HL-60 (cell line): ENCODE measurements around the gene FNDC5.

Experiments used
- DNase-seq, 2 experiments: peaks; one replicate each; pipeline ENCODE4 v3.0.0-alpha.2; 2010 to 2020; ENCODE audit warnings: low read depth in 1 of 2, low spot score in 1 of 2
- H3K27ac ChIP-seq: fragments of 250-450 bp; sonication (Bioruptor Pico); replicated peaks from 2 replicates; pipeline ENCODE4 v1.5.1; 2020; ENCODE audit warnings: mild to moderate bottlenecking, moderate library complexity
- H3K27me3 ChIP-seq: fragments of 250-450 bp; sonication (Bioruptor Pico); 2 replicates; pipeline ENCODE4 v1.5.1; 2021; ENCODE audit warnings: mild to moderate bottlenecking, moderate library complexity; ENCODE audit not compliant: insufficient read depth, poor library complexity, severe bottlenecking
- H3K4me3 ChIP-seq: replicated peaks from 2 replicates; pipeline ENCODE4 v1.5.1; 2011; ENCODE audit warnings: mild to moderate bottlenecking, control low read depth, low read length; ENCODE audit not compliant: insufficient read depth
- GABPA ChIP-seq: IDR thresholded peaks from 2 replicates; pipeline ENCODE4 v1.6.1; 2012; ENCODE audit warnings: low read depth
- POLR2AphosphoS5 ChIP-seq: IDR thresholded peaks from 2 replicates; pipeline ENCODE4 v1.6.1; 2012; ENCODE audit warnings: low read depth
- SPI1 ChIP-seq: IDR thresholded peaks from 2 replicates; pipeline ENCODE4 v1.6.1; 2012; ENCODE audit warnings: low read depth, mild to moderate bottlenecking, borderline replicate concordance
- TF ChIP-seq, protein P1 (sequence below): IDR thresholded peaks from 2 replicates; pipeline ENCODE4 v1.6.1; 2012; ENCODE audit warnings: low read depth; ENCODE audit not compliant: insufficient replicate concordance
- TF ChIP-seq, protein P2 (sequence below): IDR thresholded peaks from one replicate; pipeline ENCODE4 v1.5.1; 2011; ENCODE audit warnings: low read length, control low read depth, inconsistent platforms; ENCODE audit not compliant: insufficient read depth

The FNDC5 gene

DNA sequence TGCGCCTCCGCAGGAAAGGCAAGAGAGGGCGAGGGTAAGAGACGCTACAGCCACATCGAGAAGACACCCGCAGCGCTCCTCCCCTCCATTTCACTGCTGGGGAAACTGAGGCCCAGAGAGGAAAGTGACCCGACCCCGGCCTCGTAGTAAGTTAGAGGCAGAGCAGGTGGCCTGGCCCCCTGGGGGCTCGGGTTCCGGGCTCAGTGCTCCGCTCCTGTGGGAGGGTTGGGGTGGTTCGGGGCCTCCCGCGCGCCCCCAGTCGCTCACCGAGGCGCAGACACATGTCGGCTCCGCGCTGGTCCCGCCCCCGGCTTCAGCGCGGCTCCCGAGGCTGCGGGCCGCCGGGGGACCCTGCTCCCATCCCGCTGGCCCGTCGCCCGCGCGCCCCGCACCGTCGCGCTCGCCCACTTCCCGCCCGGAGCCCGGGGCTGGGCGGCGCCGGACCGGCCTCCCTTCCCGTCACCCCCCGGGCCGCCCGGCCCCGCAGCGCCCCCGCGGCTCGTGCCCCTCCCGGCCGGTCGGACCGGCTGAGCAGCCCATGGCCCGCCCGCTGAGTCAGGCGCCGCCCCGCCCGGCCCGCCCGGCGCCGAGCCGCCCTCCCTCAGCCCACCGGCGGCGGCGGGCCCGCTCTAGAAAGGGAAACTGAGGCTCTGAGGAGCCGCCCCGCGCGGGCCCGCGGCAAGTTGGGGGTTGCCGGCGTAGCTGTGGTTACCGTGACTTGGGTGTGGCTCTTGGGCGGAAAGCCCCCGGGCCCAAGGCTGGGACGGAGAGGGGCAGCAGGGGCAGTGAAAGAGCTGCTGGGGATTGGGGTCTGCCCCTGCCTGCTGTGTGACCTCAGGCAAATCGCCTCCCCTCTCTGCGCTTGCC is 30.5 kb upstream of the FNDC5 start, which contains the start of gene TMEM54:
Gene TMEM54 (minus strand): TSS at position 434 of the 867 bp plus-strand sequence. CDS start 151 bp downstream, at position 283.
- Histone ChIP-seq H3K27ac (no peak within 1 kb of the TSS), H3K4me3 (peak within 1 kb of the TSS; percentile 27), H3K27me3 (peaks cover 41% of the 10 kb centered on the region)
- TF ChIP-seq, protein P1, sequence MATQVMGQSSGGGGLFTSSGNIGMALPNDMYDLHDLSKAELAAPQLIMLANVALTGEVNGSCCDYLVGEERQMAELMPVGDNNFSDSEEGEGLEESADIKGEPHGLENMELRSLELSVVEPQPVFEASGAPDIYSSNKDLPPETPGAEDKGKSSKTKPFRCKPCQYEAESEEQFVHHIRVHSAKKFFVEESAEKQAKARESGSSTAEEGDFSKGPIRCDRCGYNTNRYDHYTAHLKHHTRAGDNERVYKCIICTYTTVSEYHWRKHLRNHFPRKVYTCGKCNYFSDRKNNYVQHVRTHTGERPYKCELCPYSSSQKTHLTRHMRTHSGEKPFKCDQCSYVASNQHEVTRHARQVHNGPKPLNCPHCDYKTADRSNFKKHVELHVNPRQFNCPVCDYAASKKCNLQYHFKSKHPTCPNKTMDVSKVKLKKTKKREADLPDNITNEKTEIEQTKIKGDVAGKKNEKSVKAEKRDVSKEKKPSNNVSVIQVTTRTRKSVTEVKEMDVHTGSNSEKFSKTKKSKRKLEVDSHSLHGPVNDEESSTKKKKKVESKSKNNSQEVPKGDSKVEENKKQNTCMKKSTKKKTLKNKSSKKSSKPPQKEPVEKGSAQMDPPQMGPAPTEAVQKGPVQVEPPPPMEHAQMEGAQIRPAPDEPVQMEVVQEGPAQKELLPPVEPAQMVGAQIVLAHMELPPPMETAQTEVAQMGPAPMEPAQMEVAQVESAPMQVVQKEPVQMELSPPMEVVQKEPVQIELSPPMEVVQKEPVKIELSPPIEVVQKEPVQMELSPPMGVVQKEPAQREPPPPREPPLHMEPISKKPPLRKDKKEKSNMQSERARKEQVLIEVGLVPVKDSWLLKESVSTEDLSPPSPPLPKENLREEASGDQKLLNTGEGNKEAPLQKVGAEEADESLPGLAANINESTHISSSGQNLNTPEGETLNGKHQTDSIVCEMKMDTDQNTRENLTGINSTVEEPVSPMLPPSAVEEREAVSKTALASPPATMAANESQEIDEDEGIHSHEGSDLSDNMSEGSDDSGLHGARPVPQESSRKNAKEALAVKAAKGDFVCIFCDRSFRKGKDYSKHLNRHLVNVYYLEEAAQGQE, result no peak
- TF ChIP-seq POLR2AphosphoS5, result no peak
- TF ChIP-seq SPI1, result no peak
- TF ChIP-seq GABPA, result no peak
- TF ChIP-seq, protein P2, sequence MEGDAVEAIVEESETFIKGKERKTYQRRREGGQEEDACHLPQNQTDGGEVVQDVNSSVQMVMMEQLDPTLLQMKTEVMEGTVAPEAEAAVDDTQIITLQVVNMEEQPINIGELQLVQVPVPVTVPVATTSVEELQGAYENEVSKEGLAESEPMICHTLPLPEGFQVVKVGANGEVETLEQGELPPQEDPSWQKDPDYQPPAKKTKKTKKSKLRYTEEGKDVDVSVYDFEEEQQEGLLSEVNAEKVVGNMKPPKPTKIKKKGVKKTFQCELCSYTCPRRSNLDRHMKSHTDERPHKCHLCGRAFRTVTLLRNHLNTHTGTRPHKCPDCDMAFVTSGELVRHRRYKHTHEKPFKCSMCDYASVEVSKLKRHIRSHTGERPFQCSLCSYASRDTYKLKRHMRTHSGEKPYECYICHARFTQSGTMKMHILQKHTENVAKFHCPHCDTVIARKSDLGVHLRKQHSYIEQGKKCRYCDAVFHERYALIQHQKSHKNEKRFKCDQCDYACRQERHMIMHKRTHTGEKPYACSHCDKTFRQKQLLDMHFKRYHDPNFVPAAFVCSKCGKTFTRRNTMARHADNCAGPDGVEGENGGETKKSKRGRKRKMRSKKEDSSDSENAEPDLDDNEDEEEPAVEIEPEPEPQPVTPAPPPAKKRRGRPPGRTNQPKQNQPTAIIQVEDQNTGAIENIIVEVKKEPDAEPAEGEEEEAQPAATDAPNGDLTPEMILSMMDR, result no peak
- DNase-seq, result peak in 1 of 2 experiments; percentile 5

DNA sequence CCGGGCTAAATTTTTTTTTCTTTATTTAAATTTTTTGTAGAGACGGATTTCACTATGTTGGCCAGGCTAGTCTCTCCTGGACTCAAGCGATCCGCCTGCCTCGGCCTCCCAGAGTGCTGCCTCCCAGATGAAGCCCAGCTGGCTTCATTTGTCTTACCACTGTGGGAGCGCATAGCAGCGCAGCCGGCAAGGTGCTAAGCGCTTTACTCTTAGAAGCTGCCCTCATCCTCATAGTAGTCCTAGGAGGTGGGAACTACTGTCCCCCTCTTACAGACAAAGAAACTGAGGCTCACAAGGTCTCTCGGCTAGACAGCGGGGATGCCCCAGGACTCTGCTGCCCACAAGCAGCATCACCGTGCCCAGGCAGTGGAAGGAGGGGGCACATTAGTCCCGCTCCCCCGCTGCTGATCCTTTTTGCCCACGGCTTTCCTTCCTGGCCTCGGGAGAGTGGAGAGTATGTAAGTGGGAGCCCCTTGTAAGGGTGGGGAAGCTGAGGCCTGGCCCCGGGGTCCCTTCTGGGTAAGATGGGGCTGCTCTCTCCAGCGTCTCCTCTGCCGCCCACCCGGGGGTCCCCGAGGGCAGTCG is 29.8 kb upstream of the FNDC5 start:
- Histone ChIP-seq H3K27ac (no peak overlapping the region), H3K4me3 (no peak overlapping the region), H3K27me3 (peaks cover 41% of the 10 kb centered on the region)
- TF ChIP-seq, protein P2, result no peak
- TF ChIP-seq POLR2AphosphoS5 (no peak), GABPA (no peak)
- DNase-seq, result no peak

DNA sequence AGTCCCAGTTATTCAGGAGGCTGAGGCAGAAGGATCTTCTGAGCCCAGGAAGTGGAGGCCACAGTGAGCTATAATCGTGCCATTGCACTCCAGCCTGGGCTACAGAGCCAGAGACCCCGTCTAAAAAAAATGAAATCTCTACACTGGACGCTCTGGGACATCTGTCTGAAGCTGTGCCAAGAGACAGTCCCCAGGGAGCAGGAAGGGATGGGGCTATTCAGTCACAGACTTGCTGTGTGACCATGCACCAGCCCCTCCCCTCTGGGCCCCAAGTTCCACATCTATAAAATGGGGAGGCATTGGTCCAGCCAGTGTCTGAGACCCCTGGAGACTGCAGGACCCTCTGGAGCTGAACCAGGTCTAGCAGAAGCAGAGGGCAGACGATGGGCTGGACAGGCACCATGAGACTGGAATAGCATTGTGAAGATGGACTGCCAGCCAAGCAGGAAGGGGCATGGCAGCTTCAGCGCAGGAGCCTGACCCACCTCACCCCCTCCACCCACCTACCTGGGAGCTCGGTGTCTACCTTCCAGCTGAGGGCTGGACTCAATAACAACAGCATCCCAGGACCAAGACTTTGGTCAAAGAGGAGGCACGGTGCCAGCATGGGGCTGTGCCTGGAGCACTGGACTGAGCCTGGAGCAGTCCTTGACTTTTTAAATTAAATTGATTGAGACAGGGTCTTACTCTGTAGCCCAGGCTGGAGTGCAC is 29.0 kb upstream of the FNDC5 start:
- no peak for DNase-seq
- no peak overlapping the region for H3K27ac ChIP-seq
- H3K4me3 ChIP-seq, result no peak overlapping the region
- no peak for TF ChIP-seq GABPA
- no peak for TF ChIP-seq POLR2AphosphoS5
- TF ChIP-seq, protein P2, result no peak
- no peak for TF ChIP-seq SPI1
- TF ChIP-seq, protein P1, result no peak
- H3K27me3 ChIP-seq, result peaks cover 35% of the 10 kb centered on the region
